Testis (tissue), 2 donors: ENCODE measurements around the gene KCNJ10.

Source experiments
- CTCF ChIP-seq, 3 experiments: fragments of 450-650 bp in 2 of 3; fragments of 200-600 bp in 1 of 3; sonication (generic) in 1 of 3; IDR thresholded peaks; one replicate each; pipeline ENCODE4 v1.5.1; 2016 to 2019; ENCODE audit warnings: antibody characterized with exemption in 3 of 3, mild to moderate bottlenecking in 2 of 3, moderate library complexity in 1 of 3
- POLR2A ChIP-seq: fragments of 450-650 bp; IDR thresholded peaks from one replicate; pipeline ENCODE4 v1.6.1; 2017; ENCODE audit warnings: antibody characterized with exemption, mild to moderate bottlenecking, moderate library complexity

- TF ChIP-seq CTCF (IDR thresholded peaks at IDR 0.05) (no peak), POLR2A (no peak)
These were observed 75.1 kb downstream of the KCNJ10 start for GRCh38 chr1:159994896-159995295.
